HL-60 (cell line): ENCODE results near the gene NHSL1.

Experiments used
- DNase-seq, 2 experiments: peaks; one replicate each; pipeline ENCODE4 v3.0.0-alpha.2; 2010 to 2020; ENCODE audit warnings: low read depth in 1 of 2, low spot score in 1 of 2
- H3K27ac ChIP-seq: fragments of 250-450 bp; sonication (Bioruptor Pico); replicated peaks from 2 replicates; pipeline ENCODE4 v1.5.1; 2020; ENCODE audit warnings: mild to moderate bottlenecking, moderate library complexity
- H3K27me3 ChIP-seq: fragments of 250-450 bp; sonication (Bioruptor Pico); 2 replicates; pipeline ENCODE4 v1.5.1; 2021; ENCODE audit warnings: mild to moderate bottlenecking, moderate library complexity; ENCODE audit not compliant: insufficient read depth, poor library complexity, severe bottlenecking
- H3K4me3 ChIP-seq: replicated peaks from 2 replicates; pipeline ENCODE4 v1.5.1; 2011; ENCODE audit warnings: mild to moderate bottlenecking, control low read depth, low read length; ENCODE audit not compliant: insufficient read depth
- CTCF ChIP-seq: IDR thresholded peaks from one replicate; pipeline ENCODE4 v1.5.1; 2011; ENCODE audit warnings: low read length, control low read depth, inconsistent platforms; ENCODE audit not compliant: insufficient read depth
- GABPA ChIP-seq: IDR thresholded peaks from 2 replicates; pipeline ENCODE4 v1.6.1; 2012; ENCODE audit warnings: low read depth
- POLR2AphosphoS5 ChIP-seq: IDR thresholded peaks from 2 replicates; pipeline ENCODE4 v1.6.1; 2012; ENCODE audit warnings: low read depth
- SPI1 ChIP-seq: IDR thresholded peaks from 2 replicates; pipeline ENCODE4 v1.6.1; 2012; ENCODE audit warnings: low read depth, mild to moderate bottlenecking, borderline replicate concordance
- TF ChIP-seq, protein P1 (sequence below): IDR thresholded peaks from 2 replicates; pipeline ENCODE4 v1.6.1; 2012; ENCODE audit warnings: low read depth; ENCODE audit not compliant: insufficient replicate concordance

The NHSL1 gene

DNA sequence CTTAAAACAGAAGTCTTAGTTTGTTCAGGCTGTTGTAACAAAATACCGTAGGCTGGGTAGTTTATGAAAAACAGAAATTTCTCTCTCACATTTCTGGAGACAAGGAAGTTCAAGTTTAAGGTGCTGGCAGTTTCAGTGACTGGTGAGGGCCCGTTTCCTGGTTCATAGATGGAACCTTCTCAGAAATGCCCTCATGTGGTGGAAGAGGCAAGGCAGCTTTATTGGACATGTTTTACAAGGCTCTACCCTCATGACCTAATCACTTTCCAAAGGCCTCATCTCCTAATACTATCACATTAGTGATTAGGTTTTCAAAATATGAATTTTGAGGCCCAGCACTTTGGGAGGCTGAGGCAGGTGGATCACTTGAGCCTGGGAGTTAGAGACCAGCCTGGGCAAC, 92.9 kb downstream of the NHSL1 start:
- DNase-seq: peak in 1 of 2 experiments; percentile 30
- TF ChIP-seq CTCF (no peak), POLR2AphosphoS5 (no peak), SPI1 (no peak), GABPA (no peak)
- TF ChIP-seq, protein P1, sequence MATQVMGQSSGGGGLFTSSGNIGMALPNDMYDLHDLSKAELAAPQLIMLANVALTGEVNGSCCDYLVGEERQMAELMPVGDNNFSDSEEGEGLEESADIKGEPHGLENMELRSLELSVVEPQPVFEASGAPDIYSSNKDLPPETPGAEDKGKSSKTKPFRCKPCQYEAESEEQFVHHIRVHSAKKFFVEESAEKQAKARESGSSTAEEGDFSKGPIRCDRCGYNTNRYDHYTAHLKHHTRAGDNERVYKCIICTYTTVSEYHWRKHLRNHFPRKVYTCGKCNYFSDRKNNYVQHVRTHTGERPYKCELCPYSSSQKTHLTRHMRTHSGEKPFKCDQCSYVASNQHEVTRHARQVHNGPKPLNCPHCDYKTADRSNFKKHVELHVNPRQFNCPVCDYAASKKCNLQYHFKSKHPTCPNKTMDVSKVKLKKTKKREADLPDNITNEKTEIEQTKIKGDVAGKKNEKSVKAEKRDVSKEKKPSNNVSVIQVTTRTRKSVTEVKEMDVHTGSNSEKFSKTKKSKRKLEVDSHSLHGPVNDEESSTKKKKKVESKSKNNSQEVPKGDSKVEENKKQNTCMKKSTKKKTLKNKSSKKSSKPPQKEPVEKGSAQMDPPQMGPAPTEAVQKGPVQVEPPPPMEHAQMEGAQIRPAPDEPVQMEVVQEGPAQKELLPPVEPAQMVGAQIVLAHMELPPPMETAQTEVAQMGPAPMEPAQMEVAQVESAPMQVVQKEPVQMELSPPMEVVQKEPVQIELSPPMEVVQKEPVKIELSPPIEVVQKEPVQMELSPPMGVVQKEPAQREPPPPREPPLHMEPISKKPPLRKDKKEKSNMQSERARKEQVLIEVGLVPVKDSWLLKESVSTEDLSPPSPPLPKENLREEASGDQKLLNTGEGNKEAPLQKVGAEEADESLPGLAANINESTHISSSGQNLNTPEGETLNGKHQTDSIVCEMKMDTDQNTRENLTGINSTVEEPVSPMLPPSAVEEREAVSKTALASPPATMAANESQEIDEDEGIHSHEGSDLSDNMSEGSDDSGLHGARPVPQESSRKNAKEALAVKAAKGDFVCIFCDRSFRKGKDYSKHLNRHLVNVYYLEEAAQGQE: no peak
- H3K27ac ChIP-seq: no peak overlapping the region
- H3K27me3 ChIP-seq: no peaks in the 10 kb centered on the region
- H3K4me3 ChIP-seq: no peak overlapping the region

GRCh38 chr6:138405816-138406413, 93.4 kb downstream of the NHSL1 start:
- DNase-seq: no peak
- H3K4me3 ChIP-seq: no peak overlapping the region
- no peak overlapping the region for H3K27ac ChIP-seq
- no peak for TF ChIP-seq GABPA
- TF ChIP-seq, protein P1: no peak
- no peak for TF ChIP-seq SPI1
- TF ChIP-seq POLR2AphosphoS5: no peak
- TF ChIP-seq CTCF: no peak
- H3K27me3 ChIP-seq: no peaks in the 10 kb centered on the region

GRCh38 chr6:138404666-138405337, 94.5 kb downstream of the NHSL1 start:
- no peaks in the 10 kb centered on the region for H3K27me3 ChIP-seq
- peak overlapping the region; percentile 56 for H3K27ac ChIP-seq
- peak overlapping the region; percentile 74 for H3K4me3 ChIP-seq
- TF ChIP-seq, protein P1: no peak
- TF ChIP-seq CTCF (no peak), SPI1 (no peak), POLR2AphosphoS5 (no peak), GABPA (no peak)
- peak in 1 of 2 experiments; percentile 14 for DNase-seq
